ENCODE results near the gene MAGEL2. TPM values are rescaled to one million over a fixed set of nuclear protein-coding genes. Genes with fewer than 3 reads are reported as not detected.
"Not testable (repeated sequence)": the region's sequence is repeated elsewhere in the genome, so short reads cannot be mapped to it uniquely, and the experiment has no call there.

MAGEL2 gene
- polyA plus RNA-seq, 2 donors = 0.01 to 0.02 TPM

GRCh38 chr15:23628612-23629233 lies 18.9 kb downstream of the MAGEL2 start:
- H3K4me3 ChIP-seq (ENCODE audit: low read depth in 1 of 2, low read length in 2 of 2) = no peak overlapping the region
- H3K9me3 ChIP-seq (ENCODE audit: control insufficient read depth in 2 of 2, insufficient read depth in 1 of 2, low read depth in 1 of 2, low read length in 1 of 2) = no peaks in the 10 kb centered on the region
- no peaks in the 10 kb centered on the region for H3K36me3 ChIP-seq (ENCODE audit: control insufficient read depth in 2 of 2, insufficient read depth in 2 of 2, low read length in 1 of 2)
- H3K4me1 ChIP-seq (ENCODE audit: control insufficient read depth in 2 of 2, insufficient read depth in 2 of 2, low read length in 1 of 2) = no peaks in the 10 kb centered on the region
- no peaks in the 10 kb centered on the region for H3K27me3 ChIP-seq (ENCODE audit: control insufficient read depth in 1 of 2, insufficient read depth in 2 of 2, low read length in 2 of 2)
- WGBS, 2 donors = 40 to 46% methylated on average over 13 of the region's 13 CpGs
- H3K27ac ChIP-seq (ENCODE audit: low read depth in 2 of 2, low read length in 1 of 2) = no peak overlapping the region

- Histone ChIP-seq H3K27me3 (ENCODE audit: control insufficient read depth in 1 of 2, insufficient read depth in 2 of 2, low read length in 2 of 2) (no peaks in the 10 kb centered on the region), H3K4me3 (ENCODE audit: low read depth in 1 of 2, low read length in 2 of 2) (no peak overlapping the region), H3K4me1 (ENCODE audit: control insufficient read depth in 2 of 2, insufficient read depth in 2 of 2, low read length in 1 of 2) (no peaks in the 10 kb centered on the region), H3K27ac (ENCODE audit: low read depth in 2 of 2, low read length in 1 of 2) (no peak overlapping the region), H3K9me3 (ENCODE audit: control insufficient read depth in 2 of 2, insufficient read depth in 1 of 2, low read depth in 1 of 2, low read length in 1 of 2) (peaks cover 0 to 5% of the 10 kb centered on the region in 2 donors), H3K36me3 (ENCODE audit: control insufficient read depth in 2 of 2, insufficient read depth in 2 of 2, low read length in 1 of 2) (no peaks in the 10 kb centered on the region)
- WGBS, 2 donors = 66 to 67% methylated on average over 10 of the region's 10 CpGs
Observed at GRCh38 chr15:23616536-23616935, 31.1 kb downstream of the MAGEL2 start.

DNA sequence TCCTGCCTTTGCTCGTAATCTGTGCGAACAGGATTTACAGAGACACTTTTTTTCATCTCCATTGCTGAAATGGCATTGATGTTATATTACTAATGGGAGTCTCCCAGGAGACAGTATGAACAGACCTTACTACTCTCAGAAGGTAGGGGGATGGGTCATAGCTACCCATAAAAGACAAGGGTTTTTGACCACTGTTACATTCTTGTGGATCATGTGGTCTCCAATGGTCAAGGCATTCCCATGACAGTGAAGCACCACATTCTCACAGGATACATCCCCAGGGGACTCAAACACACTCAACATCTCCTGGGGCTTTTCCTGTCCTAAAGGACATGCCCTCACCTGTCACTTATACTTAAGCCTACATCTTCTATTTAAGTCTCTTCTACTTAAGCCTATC lies 41.4 kb downstream of the MAGEL2 start:
- Histone ChIP-seq H3K27ac (ENCODE audit: low read depth in 2 of 2, low read length in 1 of 2) (no peak overlapping the region), H3K36me3 (ENCODE audit: control insufficient read depth in 2 of 2, insufficient read depth in 2 of 2, low read length in 1 of 2) (no peaks in the 10 kb centered on the region), H3K27me3 (ENCODE audit: control insufficient read depth in 1 of 2, insufficient read depth in 2 of 2, low read length in 2 of 2) (no peaks in the 10 kb centered on the region), H3K4me1 (ENCODE audit: control insufficient read depth in 2 of 2, insufficient read depth in 2 of 2, low read length in 1 of 2) (no peaks in the 10 kb centered on the region), H3K4me3 (ENCODE audit: low read depth in 1 of 2, low read length in 2 of 2) (no peak overlapping the region), H3K9me3 (ENCODE audit: control insufficient read depth in 2 of 2, insufficient read depth in 1 of 2, low read depth in 1 of 2, low read length in 1 of 2) (peaks cover 0 to 3% of the 10 kb centered on the region in 2 donors)
- 85 to 86% methylated on average over 2 of the region's 2 CpGs for WGBS, 2 donors

DNA sequence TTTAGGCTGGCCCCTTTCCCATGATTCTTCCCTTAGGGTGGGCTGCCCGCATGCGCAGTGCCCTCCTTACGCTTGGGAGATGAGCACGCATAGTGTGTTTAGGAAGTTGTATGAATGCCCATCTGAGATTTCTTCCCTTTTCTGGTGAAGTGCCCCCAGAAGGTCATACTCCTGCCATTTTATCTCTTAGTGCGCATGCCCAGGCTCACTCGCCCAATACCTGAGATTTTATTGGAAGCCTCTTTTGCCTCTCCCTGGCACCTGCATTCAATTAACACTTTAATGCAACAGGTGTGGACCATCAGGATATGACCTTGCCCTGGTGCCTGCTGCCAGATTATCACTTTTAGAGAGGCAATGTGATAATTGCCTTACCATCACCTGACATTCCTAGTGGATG lies 45.5 kb downstream of the MAGEL2 start:
- no peaks in the 10 kb centered on the region for H3K9me3 ChIP-seq (ENCODE audit: control insufficient read depth in 2 of 2, insufficient read depth in 1 of 2, low read depth in 1 of 2, low read length in 1 of 2)
- H3K4me3 ChIP-seq (ENCODE audit: low read depth in 1 of 2, low read length in 2 of 2) = no peak overlapping the region
- no peaks in the 10 kb centered on the region for H3K4me1 ChIP-seq (ENCODE audit: control insufficient read depth in 2 of 2, insufficient read depth in 2 of 2, low read length in 1 of 2)
- no peaks in the 10 kb centered on the region for H3K27me3 ChIP-seq (ENCODE audit: control insufficient read depth in 1 of 2, insufficient read depth in 2 of 2, low read length in 2 of 2)
- no peaks in the 10 kb centered on the region for H3K36me3 ChIP-seq (ENCODE audit: control insufficient read depth in 2 of 2, insufficient read depth in 2 of 2, low read length in 1 of 2)
- H3K27ac ChIP-seq (ENCODE audit: low read depth in 2 of 2, low read length in 1 of 2) = no peak overlapping the region
- WGBS, 2 donors = 96 to 97% methylated on average over 6 of the region's 6 CpGs

GRCh38 chr15:23599053-23599452 lies 48.6 kb downstream of the MAGEL2 start:
- WGBS, 2 donors = 83 to 84% methylated on average over 1 of the region's 1 CpG
- H3K4me3 ChIP-seq (ENCODE audit: low read depth in 1 of 2, low read length in 2 of 2) = no peak overlapping the region
- no peaks in the 10 kb centered on the region for H3K4me1 ChIP-seq (ENCODE audit: control insufficient read depth in 2 of 2, insufficient read depth in 2 of 2, low read length in 1 of 2)
- no peak overlapping the region for H3K27ac ChIP-seq (ENCODE audit: low read depth in 2 of 2, low read length in 1 of 2)
- no peaks in the 10 kb centered on the region for H3K36me3 ChIP-seq (ENCODE audit: control insufficient read depth in 2 of 2, insufficient read depth in 2 of 2, low read length in 1 of 2)
- H3K27me3 ChIP-seq (ENCODE audit: control insufficient read depth in 1 of 2, insufficient read depth in 2 of 2, low read length in 2 of 2) = no peaks in the 10 kb centered on the region
- no peaks in the 10 kb centered on the region for H3K9me3 ChIP-seq (ENCODE audit: control insufficient read depth in 2 of 2, insufficient read depth in 1 of 2, low read depth in 1 of 2, low read length in 1 of 2)

GRCh38 chr15:23597278-23597677 lies 50.4 kb downstream of the MAGEL2 start:
- not testable (repeated sequence) for H3K27me3 ChIP-seq (ENCODE audit: control insufficient read depth in 1 of 2, insufficient read depth in 2 of 2, low read length in 2 of 2); H3K36me3 ChIP-seq (ENCODE audit: control insufficient read depth in 2 of 2, insufficient read depth in 2 of 2, low read length in 1 of 2); H3K9me3 ChIP-seq (ENCODE audit: control insufficient read depth in 2 of 2, insufficient read depth in 1 of 2, low read depth in 1 of 2, low read length in 1 of 2); H3K27ac ChIP-seq (ENCODE audit: low read depth in 2 of 2, low read length in 1 of 2); H3K4me1 ChIP-seq (ENCODE audit: control insufficient read depth in 2 of 2, insufficient read depth in 2 of 2, low read length in 1 of 2); H3K4me3 ChIP-seq (ENCODE audit: low read depth in 1 of 2, low read length in 2 of 2)
- WGBS, 2 donors = 87 to 89% methylated on average over 14 of the region's 14 CpGs

DNA sequence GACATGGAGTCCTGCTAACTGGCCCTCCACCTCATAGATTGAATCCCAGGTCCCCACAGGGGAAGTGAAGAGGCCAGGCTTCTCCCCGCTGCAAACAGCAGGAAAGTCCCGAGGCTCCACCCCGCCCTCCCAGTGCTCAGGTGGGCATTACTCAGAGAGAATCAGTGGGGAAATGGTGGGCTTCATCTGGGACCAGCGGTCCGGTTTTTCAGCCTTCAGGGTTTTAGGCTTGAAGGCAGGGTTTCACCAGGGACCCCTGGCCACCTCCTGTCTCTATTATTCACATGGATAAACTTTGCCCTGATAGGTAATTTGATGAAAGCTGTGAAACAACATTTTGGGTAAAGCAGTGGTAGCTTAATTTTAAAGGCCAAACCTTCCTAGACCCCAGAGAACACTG lies 50.9 kb downstream of the MAGEL2 start:
- no peak overlapping the region for H3K27ac ChIP-seq (ENCODE audit: low read depth in 2 of 2, low read length in 1 of 2)
- H3K4me1 ChIP-seq (ENCODE audit: control insufficient read depth in 2 of 2, insufficient read depth in 2 of 2, low read length in 1 of 2) = no peaks in the 10 kb centered on the region
- no peaks in the 10 kb centered on the region for H3K27me3 ChIP-seq (ENCODE audit: control insufficient read depth in 1 of 2, insufficient read depth in 2 of 2, low read length in 2 of 2)
- 81 to 82% methylated on average over 5 of the region's 5 CpGs for whole genome bisulfite sequencing, 2 donors
- no peaks in the 10 kb centered on the region for H3K9me3 ChIP-seq (ENCODE audit: control insufficient read depth in 2 of 2, insufficient read depth in 1 of 2, low read depth in 1 of 2, low read length in 1 of 2)
- H3K36me3 ChIP-seq (ENCODE audit: control insufficient read depth in 2 of 2, insufficient read depth in 2 of 2, low read length in 1 of 2) = no peaks in the 10 kb centered on the region
- no peak overlapping the region for H3K4me3 ChIP-seq (ENCODE audit: low read depth in 1 of 2, low read length in 2 of 2)

GRCh38 chr15:23595368-23595767 lies 52.3 kb downstream of the MAGEL2 start:
- Histone ChIP-seq H3K27ac (ENCODE audit: low read depth in 2 of 2, low read length in 1 of 2) (no peak overlapping the region), H3K4me3 (ENCODE audit: low read depth in 1 of 2, low read length in 2 of 2) (no peak overlapping the region), H3K9me3 (ENCODE audit: control insufficient read depth in 2 of 2, insufficient read depth in 1 of 2, low read depth in 1 of 2, low read length in 1 of 2) (no peaks in the 10 kb centered on the region), H3K36me3 (ENCODE audit: control insufficient read depth in 2 of 2, insufficient read depth in 2 of 2, low read length in 1 of 2) (no peaks in the 10 kb centered on the region), H3K4me1 (ENCODE audit: control insufficient read depth in 2 of 2, insufficient read depth in 2 of 2, low read length in 1 of 2) (no peaks in the 10 kb centered on the region), H3K27me3 (ENCODE audit: control insufficient read depth in 1 of 2, insufficient read depth in 2 of 2, low read length in 2 of 2) (no peaks in the 10 kb centered on the region)
- 48 to 50% methylated on average over 2 of the region's 2 CpGs for WGBS, 2 donors

DNA sequence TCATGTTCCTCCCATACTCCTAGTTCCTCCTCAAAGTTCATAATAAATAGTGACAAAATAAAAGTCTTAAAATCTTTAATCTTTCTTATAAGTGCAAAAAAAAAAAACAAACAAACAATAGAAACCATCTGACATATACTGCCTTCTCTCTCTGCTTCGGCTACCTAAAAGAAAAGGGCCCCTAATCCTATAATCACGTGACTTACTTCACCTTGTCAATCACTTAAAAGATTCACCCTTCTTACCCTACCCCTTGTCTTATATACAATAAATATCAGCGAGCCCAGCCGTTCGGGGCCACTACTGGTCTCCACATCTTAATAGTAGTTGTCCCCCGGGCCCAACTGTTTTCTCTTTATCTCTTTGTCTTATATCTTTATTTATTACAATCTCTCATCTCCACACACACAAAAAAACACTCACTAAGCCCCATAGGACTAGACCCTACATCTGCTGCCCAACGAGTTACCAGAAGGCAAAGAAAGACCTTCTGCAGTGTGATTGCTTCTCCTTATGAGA lies 53.4 kb downstream of the MAGEL2 start:
- WGBS, 2 donors = 72 to 76% methylated on average over 7 of the region's 7 CpGs

More for the DNA sequence above, 53.4 kb downstream of the MAGEL2 start:
- no peaks in the 10 kb centered on the region for H3K27me3 ChIP-seq (ENCODE audit: control insufficient read depth in 1 of 2, insufficient read depth in 2 of 2, low read length in 2 of 2)
- H3K4me3 ChIP-seq (ENCODE audit: low read depth in 1 of 2, low read length in 2 of 2) = no peak overlapping the region
- no peaks in the 10 kb centered on the region for H3K4me1 ChIP-seq (ENCODE audit: control insufficient read depth in 2 of 2, insufficient read depth in 2 of 2, low read length in 1 of 2)
- no peak overlapping the region for H3K27ac ChIP-seq (ENCODE audit: low read depth in 2 of 2, low read length in 1 of 2)
- H3K9me3 ChIP-seq (ENCODE audit: control insufficient read depth in 2 of 2, insufficient read depth in 1 of 2, low read depth in 1 of 2, low read length in 1 of 2) = no peaks in the 10 kb centered on the region
- H3K36me3 ChIP-seq (ENCODE audit: control insufficient read depth in 2 of 2, insufficient read depth in 2 of 2, low read length in 1 of 2) = no peaks in the 10 kb centered on the region

Data from esophagus (tissue), 2 donors.